GM12878 (cell line): ENCODE measurements around the gene SEMA7A. TPM values are rescaled to one million over a fixed set of nuclear protein-coding genes. Genes with fewer than 3 reads are reported as not detected.

Experiments used
- BRCA1 ChIP-seq: IDR thresholded peaks from 2 replicates; pipeline ENCODE4 v1.6.1; 2011; ENCODE audit warnings: low read depth, low read length, improper control_type of control experiment
- EED ChIP-seq: sonication (generic); IDR thresholded peaks from 2 replicates; pipeline ENCODE4 v1.6.1; 2016; ENCODE audit warnings: antibody characterized with exemption, low read depth
- ETV6 ChIP-seq, 2 experiments: fragments of 450-650 bp in 1 of 2; IDR thresholded peaks in 1 of 2; conservative IDR thresholded peaks in 1 of 2; 2 replicates each; pipeline ENCODE4 v1.6.1; 2014; ENCODE audit warnings: antibody characterized with exemption in 1 of 2, borderline replicate concordance in 1 of 2, low read depth in 1 of 2, mild to moderate bottlenecking in 1 of 2, moderate library complexity in 1 of 2
- GATAD2B ChIP-seq: fragments of 450-650 bp; conservative IDR thresholded peaks from 2 replicates; pipeline ENCODE4 v1.6.1; 2017; ENCODE audit warnings: low read depth, mild to moderate bottlenecking, moderate library complexity
- HCFC1 ChIP-seq: fragments of 150-350 bp; IDR thresholded peaks from 2 replicates; pipeline ENCODE4 v1.6.1; 2014; ENCODE audit warnings: low read length
- IKZF1 ChIP-seq: fragments of 450-650 bp; conservative IDR thresholded peaks from 2 replicates; pipeline ENCODE4 v1.6.1; 2017; ENCODE audit warnings: antibody characterized with exemption, mild to moderate bottlenecking
- IKZF2 ChIP-seq, 2 experiments: fragments of 450-650 bp; IDR thresholded peaks; 2 replicates each; pipeline ENCODE4 v1.6.1; 2017; ENCODE audit warnings: mild to moderate bottlenecking in 2 of 2, moderate library complexity in 2 of 2
- JUNB ChIP-seq: IDR thresholded peaks from 2 replicates; pipeline ENCODE4 v1.6.1; 2016; ENCODE audit warnings: antibody characterized with exemption, mild to moderate bottlenecking
- KAT2A ChIP-seq: conservative IDR thresholded peaks from 2 replicates; pipeline ENCODE4 v1.6.1; 2011; ENCODE audit warnings: low read depth, low read length; ENCODE audit not compliant: control insufficient read depth
- KLF5 ChIP-seq: fragments of 450-650 bp; IDR thresholded peaks from 2 replicates; pipeline ENCODE4 v1.6.1; 2014; ENCODE audit warnings: mild to moderate bottlenecking; ENCODE audit not compliant: partially characterized antibody
- MEF2B ChIP-seq: fragments of 450-650 bp; IDR thresholded peaks from 2 replicates; pipeline ENCODE4 v1.6.1; 2018; ENCODE audit warnings: mild to moderate bottlenecking, moderate library complexity; ENCODE audit not compliant: partially characterized antibody, poor library complexity, severe bottlenecking
- NBN ChIP-seq: fragments of 450-650 bp; IDR thresholded peaks from 2 replicates; pipeline ENCODE4 v1.6.1; 2016
- NKRF ChIP-seq: fragments of 450-650 bp; conservative IDR thresholded peaks from 2 replicates; pipeline ENCODE4 v1.6.1; 2017; ENCODE audit warnings: mild to moderate bottlenecking, moderate library complexity
- POLR2A ChIP-seq: IDR thresholded peaks from 2 replicates; pipeline ENCODE4 v1.6.1; 2011; ENCODE audit warnings: low read depth, mild to moderate bottlenecking, low read length
- POU2F2 ChIP-seq: IDR thresholded peaks from 3 replicates; pipeline ENCODE4 v1.6.1; 2011; ENCODE audit warnings: low read depth, mild to moderate bottlenecking, low read length, borderline replicate concordance
- RELB ChIP-seq: fragments of 450-650 bp; IDR thresholded peaks from 2 replicates; pipeline ENCODE4 v1.6.1; 2017; ENCODE audit warnings: low read depth, mild to moderate bottlenecking, moderate library complexity
- STAT3 ChIP-seq: IDR thresholded peaks from 2 replicates; pipeline ENCODE4 v1.6.1; 2011; ENCODE audit warnings: low read depth, low read length, improper control_type of control experiment
- ZBED1 ChIP-seq: IDR thresholded peaks from 2 replicates; pipeline ENCODE4 v1.6.1; 2016; ENCODE audit warnings: borderline replicate concordance
- ZNF217 ChIP-seq: fragments of 450-650 bp; IDR thresholded peaks from 2 replicates; pipeline ENCODE4 v1.6.1; 2017; ENCODE audit warnings: antibody characterized with exemption, mild to moderate bottlenecking
- ZSCAN29 ChIP-seq: fragments of 450-650 bp; IDR thresholded peaks from 2 replicates; pipeline ENCODE4 v1.6.1; 2017; ENCODE audit warnings: mild to moderate bottlenecking, moderate library complexity
- polyA plus RNA-seq, 11 experiments: library from polyadenylated mRNA; depleted of rRNA in 4 of 11; unstranded in 6 of 11; stranded (reverse) in 5 of 11; fragments of >200 nt; fragmentation: Nextera tagmentation in 4 of 11; fragmentation: Illumina TruSeq in 1 of 11; extraction: Ambion mirVana in 4 of 11; extraction: Trizol in 1 of 11; gene quantifications; 1 replicate in 1 of 11; 2 replicates in 10 of 11; pipeline versions ENCODE4 v1.2.1 to v1.2.3, GENCODE V29; 2011 to 2016; ENCODE audit warnings: inconsistent platforms in 2 of 11, missing spikeins in 2 of 11, low read depth in 1 of 11
- total RNA-seq, 4 experiments: library from RNA; depleted of rRNA in 3 of 4; stranded (reverse); fragments of >200 nt in 3 of 4; fragmentation: Illumina TruSeq in 1 of 4; extraction: Trizol in 1 of 4; gene quantifications; 2 replicates each; pipeline versions ENCODE4 v1.2.1 to v1.2.3, GENCODE V29; 2013 to 2021

Gene SEMA7A
- total and polyA plus RNA-seq, 10 of the 15 experiments (the other 5 are each of a cell fraction or from before 2014, with no cell fraction given) = 0.08 to 112 (median 53.5) TPM

- TF ChIP-seq RELB (peak; percentile 75; the same call in 1 of the 2 replicates), STAT3 (no peak), KAT2A (no peak), POLR2A (0 out of 2 replicates have a peak, but pooled peaks have one; percentile 43), EED (peak; percentile 70), IKZF1 (peak; percentile 65), ZNF217 (no peak), KLF5 (no peak), MEF2B (peak; percentile 88), GATAD2B (0 out of 2 replicates have a peak, but pooled peaks have one; percentile 45), POU2F2 (0 out of 3 replicates have a peak, but pooled peaks have one; percentile 13), ZSCAN29 (no peak), HCFC1 (no peak), ETV6 (conservative IDR thresholded peaks at IDR 0.05 in 1 of 2, IDR thresholded peaks at IDR 0.05 in 1 of 2; ENCODE audit: borderline replicate concordance in 1 of 2, low read depth in 1 of 2) (no peak), BRCA1 (no peak), IKZF2 (IDR thresholded peaks at IDR 0.05) (peak in 1 of 2 experiments; percentile 51; a peak in 2 of 4 replicates), JUNB (peak; percentile 24; the same call in 1 of the 2 replicates), NBN (0 out of 2 replicates have a peak, but pooled peaks have one; percentile 41), ZBED1 (0 out of 2 replicates have a peak, but pooled peaks have one; percentile 58), NKRF (no peak)
These were observed 3.2 kb downstream of the SEMA7A start (continued) for GRCh38 chr15:74430510-74430951.
